ENCODE measurements around the gene MPPED2.
A peak's percentile ranks its signal among the peaks of the same experiment; 100 is the strongest.

Gene MPPED2

GRCh38 chr11:30522536-30523243 is 63.5 kb downstream of the MPPED2 start:
- DNase-seq: no peak

- no peak for DNase-seq
Measured at GRCh38 chr11:30521297-30522071, 64.7 kb downstream of the MPPED2 start.

- DNase-seq: no peak
Measured at GRCh38 chr11:30513087-30513486, 73.1 kb downstream of the MPPED2 start.

GRCh38 chr11:30511408-30511807 is 74.7 kb downstream of the MPPED2 start:
- DNase-seq: no peak

GRCh38 chr11:30510750-30511149 is 75.4 kb downstream of the MPPED2 start:
- DNase-seq: peak; percentile 64

GRCh38 chr11:30509364-30509763 is 76.8 kb downstream of the MPPED2 start:
- peak; percentile 33 for DNase-seq

- DNase-seq: peak; percentile 73
Measured at GRCh38 chr11:30508594-30508993, 77.6 kb downstream of the MPPED2 start.

- no peak for DNase-seq
Measured at GRCh38 chr11:30505603-30506002, 80.5 kb downstream of the MPPED2 start.

GRCh38 chr11:30504468-30504867 is 81.7 kb downstream of the MPPED2 start:
- no peak for DNase-seq

GRCh38 chr11:30503156-30503555 is 83.0 kb downstream of the MPPED2 start:
- DNase-seq: no peak

- DNase-seq: no peak
Measured at GRCh38 chr11:30502305-30502704, 83.8 kb downstream of the MPPED2 start.

- no peak for DNase-seq
Measured at GRCh38 chr11:30501744-30502143, 84.4 kb downstream of the MPPED2 start.

GRCh38 chr11:30499940-30500339 is 86.2 kb downstream of the MPPED2 start:
- no peak for DNase-seq

- DNase-seq: no peak
Measured at GRCh38 chr11:30497600-30497999, 88.6 kb downstream of the MPPED2 start.

- DNase-seq: no peak
Measured at GRCh38 chr11:30496935-30497334, 89.2 kb downstream of the MPPED2 start.

GRCh38 chr11:30495437-30495836 is 90.7 kb downstream of the MPPED2 start:
- no peak for DNase-seq

- DNase-seq: no peak
Measured at GRCh38 chr11:30489511-30489910, 96.6 kb downstream of the MPPED2 start.

GRCh38 chr11:30489076-30489475 is 97.1 kb downstream of the MPPED2 start:
- no peak for DNase-seq

- DNase-seq: no peak
Measured at GRCh38 chr11:30488304-30488998, 97.7 kb downstream of the MPPED2 start.

- no peak for DNase-seq
Measured at GRCh38 chr11:30487200-30487898, 98.8 kb downstream of the MPPED2 start.

- DNase-seq: no peak
Measured at GRCh38 chr11:30485756-30486155, 100.4 kb downstream of the MPPED2 start.

GRCh38 chr11:30485222-30485621 is 100.9 kb downstream of the MPPED2 start:
- DNase-seq: no peak

GRCh38 chr11:30483056-30483455 is 103.1 kb downstream of the MPPED2 start:
- no peak for DNase-seq

Measured in NCI-H82 (cell line).